K562 (cell line): ENCODE results near the gene RNF167. TPM values are rescaled to one million over a fixed set of nuclear protein-coding genes. Genes with fewer than 3 reads are reported as not detected.

Source experiments
- ARID3A ChIP-seq: IDR thresholded peaks from 2 replicates; pipeline ENCODE4 v1.6.1; 2012; ENCODE audit warnings: low read depth, low read length, improper control_type of control experiment, borderline replicate concordance
- CHD7 ChIP-seq: fragments of 200-600 bp; sonication (generic); IDR thresholded peaks from one replicate; pipeline ENCODE4 v1.6.1; 2012; ENCODE audit warnings: mild to moderate bottlenecking, low read depth, low read length, inconsistent platforms
- E2F5 ChIP-seq: sonication (generic); formaldehyde crosslinking; IDR thresholded peaks from 2 replicates; pipeline ENCODE4 v1.8.0; 2022; ENCODE audit warnings: mild to moderate bottlenecking, missing genetic modification reagents
- IFI16 ChIP-seq: fragments of 250-450 bp; sonication (Bioruptor Pico); IDR thresholded peaks from 2 replicates; pipeline ENCODE4 v2.1.2; 2022; ENCODE audit warnings: mild to moderate bottlenecking, inconsistent platforms
- MXD1 ChIP-seq: fragments of 250-450 bp; sonication (Bioruptor Pico); IDR thresholded peaks from 2 replicates; pipeline ENCODE4 v1.8.0; 2021; ENCODE audit warnings: borderline replicate concordance, mild to moderate bottlenecking, moderate library complexity; ENCODE audit not compliant: poor library complexity, severe bottlenecking
- NFATC3 ChIP-seq: fragments of 450-650 bp; IDR thresholded peaks from 2 replicates; pipeline ENCODE4 v1.6.1; 2017; ENCODE audit warnings: mild to moderate bottlenecking
- PKNOX1 ChIP-seq: fragments of 450-650 bp; IDR thresholded peaks from 2 replicates; pipeline ENCODE4 v1.6.1; 2016
- POLR2A ChIP-seq: fragments of 450-650 bp; conservative IDR thresholded peaks from 2 replicates; pipeline ENCODE4 v1.6.1; 2016
- PRMT5 ChIP-seq: sonication (generic); formaldehyde crosslinking; IDR thresholded peaks from 2 replicates; pipeline ENCODE4 v1.5.0; 2020; ENCODE audit warnings: missing genetic modification reagents
- ZNF146 ChIP-seq: IDR thresholded peaks from one replicate; pipeline ENCODE4 v1.6.1; 2018; ENCODE audit warnings: missing compliant biosample characterization; ENCODE audit not compliant: unreplicated experiment
- ZNF589 ChIP-seq: fragments of 200-800 bp; sonication (Bioruptor generic); IDR thresholded peaks from 2 replicates; pipeline ENCODE4 v1.6.1; 2016; ENCODE audit warnings: low read depth, missing genetic modification characterization, missing compliant biosample characterization
- polyA plus RNA-seq, 8 experiments: library from polyadenylated mRNA; depleted of rRNA in 4 of 8; stranded (reverse) in 5 of 8; unstranded in 3 of 8; fragments of >200 nt; fragmentation: Nextera tagmentation in 2 of 8; fragmentation: Illumina TruSeq in 1 of 8; extraction: Ambion mirVana in 2 of 8; extraction: Trizol in 1 of 8; gene quantifications; 2 replicates each; pipeline versions ENCODE4 v1.2.1 to v1.2.3, GENCODE V29; 2011 to 2014; ENCODE audit warnings: inconsistent platforms in 1 of 8, missing spikeins in 1 of 8
- total RNA-seq, 7 experiments: library from RNA; depleted of rRNA in 6 of 7; stranded (reverse); fragments of >200 nt in 6 of 7; fragmentation: Illumina TruSeq in 2 of 7; extraction: Trizol in 2 of 7; gene quantifications; 2 replicates each; pipeline versions ENCODE4 v1.2.1 to v1.2.3, GENCODE V29; 2011 to 2021; ENCODE audit warnings: low replicate concordance in 1 of 7

Gene RNF167
- total and polyA plus RNA-seq, 9 of the 15 experiments (the other 6 are each of a cell fraction or from before 2014, with no cell fraction given) = 16.5 to 143 (median 45.5) TPM

- no peak for TF ChIP-seq E2F5
- TF ChIP-seq ZNF589 (CRISPR knock-in tag) = peak; percentile 80; the same call in 1 of the 2 replicates
- no peak for TF ChIP-seq NFATC3
- peak; percentile 78 for TF ChIP-seq POLR2A
- no peak for TF ChIP-seq MXD1 (CRISPR knock-in tag)
- TF ChIP-seq PRMT5 = no peak
- TF ChIP-seq ARID3A = no peak
- no peak for TF ChIP-seq ZNF146 (CRISPR knock-in tag)
- TF ChIP-seq PKNOX1 = peak; percentile 72
- no peak for TF ChIP-seq CHD7
- no peak for TF ChIP-seq IFI16 (CRISPR knock-in tag)
Observed at GRCh38 chr17:4939796-4940554, at the start of gene RNF167, which contains the start of gene SLC25A11 (continued).
